Left ventricle myocardium inferior (tissue), 1 donor: Measurements from ENCODE around the gene MBOAT1. TPM values are rescaled to one million over a fixed set of nuclear protein-coding genes. Genes with fewer than 3 reads are reported as not detected.

Source experiments
- DNase-seq: peaks from one replicate; pipeline ENCODE4 v3.0.0-alpha.2; 2020
- H3K27ac ChIP-seq: fragments of 200-600 bp; replicated peaks from 2 replicates; pipeline ENCODE4 v1.8.0; 2021
- H3K27me3 ChIP-seq: fragments of 200-600 bp; 2 replicates; pipeline ENCODE4 v1.8.0; 2021; ENCODE audit warnings: low read depth
- H3K36me3 ChIP-seq: fragments of 200-600 bp; 2 replicates; pipeline ENCODE4 v1.8.0; 2021
- H3K4me1 ChIP-seq: fragments of 200-600 bp; 2 replicates; pipeline ENCODE4 v1.8.0; 2021
- H3K4me3 ChIP-seq: fragments of 200-600 bp; 2 replicates; pipeline ENCODE4 v1.8.0; 2021; ENCODE audit warnings: mild to moderate bottlenecking, moderate library complexity
- H3K9me3 ChIP-seq: fragments of 200-600 bp; replicated peaks from 2 replicates; pipeline ENCODE4 v1.8.0; 2021
- intact Hi-C: fragments of 100-400 bp; cut with micrococcal nuclease; formaldehyde crosslinking; loops from one replicate; pipeline ENCODE4 v1.11.0; 2022
- total RNA-seq: library from RNA; stranded (reverse); fragmentation: NEBNext Ultra II Directional; extraction: Animal tissue kit (Norgen Biotek cat#: 25700); gene quantifications from one replicate; pipeline ENCODE4 v1.2.1, GENCODE V29; 2021
- TF ChIP-seq, protein P1 (sequence below): fragments of 200-600 bp; IDR thresholded peaks from 2 replicates; pipeline ENCODE4 v1.8.0; 2021; ENCODE audit warnings: antibody characterized with exemption, mild to moderate bottlenecking, borderline replicate concordance
- donor health status: DM: no; HTN: yes; CAD: no; lungs with severe emphysema.

MBOAT1 gene
- total RNA-seq, 1 donor from 2014 or later: 5.6 TPM

DNA sequence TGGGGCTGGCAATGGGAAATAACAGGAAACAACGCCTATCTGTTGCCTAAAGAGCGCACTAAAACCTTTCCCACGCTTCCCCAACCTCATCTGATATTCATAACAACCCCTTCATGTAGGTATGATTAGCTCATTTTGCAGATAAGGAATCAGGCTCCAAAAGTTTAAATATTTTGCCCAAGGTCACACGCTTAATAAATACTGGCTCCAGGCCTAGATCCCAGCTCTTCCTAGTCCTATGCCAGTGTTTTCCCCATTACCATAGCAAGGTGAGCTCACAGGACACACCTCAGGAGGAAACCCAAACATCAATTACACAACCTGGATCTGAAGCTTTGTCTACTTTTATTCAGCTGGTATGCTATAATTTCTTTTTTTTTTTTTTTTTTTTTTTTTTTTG, 19.6 kb downstream of the MBOAT1 start:
- DNase-seq: no peak
- no peak overlapping the region for H3K4me3 ChIP-seq

GRCh38 chr6:20191992-20192391, 20.3 kb downstream of the MBOAT1 start:
- intact Hi-C loops: no loop called here
- TF ChIP-seq, protein P1, sequence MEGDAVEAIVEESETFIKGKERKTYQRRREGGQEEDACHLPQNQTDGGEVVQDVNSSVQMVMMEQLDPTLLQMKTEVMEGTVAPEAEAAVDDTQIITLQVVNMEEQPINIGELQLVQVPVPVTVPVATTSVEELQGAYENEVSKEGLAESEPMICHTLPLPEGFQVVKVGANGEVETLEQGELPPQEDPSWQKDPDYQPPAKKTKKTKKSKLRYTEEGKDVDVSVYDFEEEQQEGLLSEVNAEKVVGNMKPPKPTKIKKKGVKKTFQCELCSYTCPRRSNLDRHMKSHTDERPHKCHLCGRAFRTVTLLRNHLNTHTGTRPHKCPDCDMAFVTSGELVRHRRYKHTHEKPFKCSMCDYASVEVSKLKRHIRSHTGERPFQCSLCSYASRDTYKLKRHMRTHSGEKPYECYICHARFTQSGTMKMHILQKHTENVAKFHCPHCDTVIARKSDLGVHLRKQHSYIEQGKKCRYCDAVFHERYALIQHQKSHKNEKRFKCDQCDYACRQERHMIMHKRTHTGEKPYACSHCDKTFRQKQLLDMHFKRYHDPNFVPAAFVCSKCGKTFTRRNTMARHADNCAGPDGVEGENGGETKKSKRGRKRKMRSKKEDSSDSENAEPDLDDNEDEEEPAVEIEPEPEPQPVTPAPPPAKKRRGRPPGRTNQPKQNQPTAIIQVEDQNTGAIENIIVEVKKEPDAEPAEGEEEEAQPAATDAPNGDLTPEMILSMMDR: no peak

More for the DNA sequence above, 19.6 kb downstream of the MBOAT1 start:
- peaks cover 4% of the 10 kb centered on the region for H3K36me3 ChIP-seq
- H3K4me1 ChIP-seq: peaks cover 26% of the 10 kb centered on the region
- peaks cover 7% of the 10 kb centered on the region for H3K9me3 ChIP-seq
- TF ChIP-seq, protein P1: no peak
- H3K27me3 ChIP-seq: no peaks in the 10 kb centered on the region
- intact Hi-C loops: no loop called here
- no peak overlapping the region for H3K27ac ChIP-seq

DNA sequence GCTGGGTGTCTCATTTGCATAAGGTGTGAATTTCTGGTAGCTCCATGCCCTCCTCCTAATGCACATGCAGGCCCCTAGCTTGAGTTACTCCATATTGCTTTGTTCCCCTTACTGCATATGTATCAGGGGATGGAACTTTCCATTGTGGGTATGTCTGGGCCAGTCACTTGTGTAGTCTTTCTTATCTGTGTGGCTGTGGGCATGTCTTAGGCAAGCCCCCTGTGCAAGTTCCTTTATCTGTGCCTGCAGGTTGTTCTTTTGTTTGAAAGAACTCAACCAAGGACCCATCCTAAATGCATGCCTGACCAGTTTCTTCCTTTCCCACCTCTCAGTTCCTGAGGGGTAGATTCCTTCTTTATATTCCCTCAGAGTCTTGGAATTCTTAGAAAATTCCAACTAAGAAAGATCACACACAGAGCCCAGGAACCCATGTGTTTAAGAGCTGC, 23.6 kb downstream of the MBOAT1 start:
- H3K4me3 ChIP-seq: no peak overlapping the region
- intact Hi-C loops: no loop called here
- H3K4me1 ChIP-seq: peaks cover 17% of the 10 kb centered on the region
- no peaks in the 10 kb centered on the region for H3K27me3 ChIP-seq
- no peak for DNase-seq
- H3K27ac ChIP-seq: no peak overlapping the region
- peaks cover 7% of the 10 kb centered on the region for H3K9me3 ChIP-seq
- peaks cover 17% of the 10 kb centered on the region for H3K36me3 ChIP-seq
- TF ChIP-seq, protein P1: no peak

More at GRCh38 chr6:20191992-20192391, 20.3 kb downstream of the MBOAT1 start:
- H3K9me3 ChIP-seq: peaks cover 7% of the 10 kb centered on the region
- peaks cover 26% of the 10 kb centered on the region for H3K4me1 ChIP-seq
- no peak overlapping the region for H3K27ac ChIP-seq
- no peak for DNase-seq
- H3K4me3 ChIP-seq: no peak overlapping the region
- no peaks in the 10 kb centered on the region for H3K27me3 ChIP-seq
- H3K36me3 ChIP-seq: peaks cover 4% of the 10 kb centered on the region

DNA sequence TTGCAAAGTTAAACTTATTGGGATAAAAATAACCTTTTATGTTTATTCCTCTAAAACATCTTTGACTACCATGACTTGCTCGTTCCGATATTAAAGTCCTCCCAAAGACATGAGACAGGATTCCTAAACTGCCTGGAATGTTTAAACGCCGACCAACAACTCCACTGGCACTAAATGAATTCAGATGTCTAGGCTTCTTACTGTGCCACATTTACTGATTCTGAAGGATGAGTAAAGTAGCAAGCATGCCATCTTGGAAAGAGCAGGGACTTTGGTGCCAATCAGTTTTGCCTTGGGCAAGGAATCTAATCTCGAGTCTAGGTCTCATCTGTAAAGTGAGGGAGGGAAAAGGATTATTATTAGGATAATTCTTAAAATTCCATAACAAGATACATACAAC, 25.3 kb downstream of the MBOAT1 start:
- no peak overlapping the region for H3K4me3 ChIP-seq
- peaks cover 17% of the 10 kb centered on the region for H3K36me3 ChIP-seq
- no peak overlapping the region for H3K27ac ChIP-seq

DNA sequence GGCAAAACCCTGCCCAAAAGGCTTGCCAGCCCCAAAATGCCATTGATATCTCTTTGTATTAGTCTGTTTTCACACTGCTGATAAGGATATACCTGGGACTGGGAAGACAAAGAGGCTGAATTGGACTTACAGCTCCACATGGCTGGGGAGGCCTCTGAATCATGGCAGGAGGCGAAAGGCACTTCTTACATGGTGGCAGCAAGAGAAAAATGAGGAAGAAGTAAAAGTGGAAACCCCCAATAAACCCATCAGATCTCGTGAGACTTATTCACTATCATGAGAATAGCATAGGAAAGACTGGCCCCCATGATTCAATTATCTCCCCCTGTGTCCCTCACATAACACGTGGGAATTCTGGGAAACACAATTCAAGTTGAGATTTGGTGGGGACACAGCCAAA, 28.6 kb downstream of the MBOAT1 start:
- Histone ChIP-seq H3K4me3 (no peak overlapping the region), H3K27ac (peak overlapping the region; percentile 72), H3K27me3 (no peaks in the 10 kb centered on the region), H3K36me3 (peaks cover 17% of the 10 kb centered on the region), H3K4me1 (peaks cover 38% of the 10 kb centered on the region), H3K9me3 (peaks cover 15% of the 10 kb centered on the region)
- intact Hi-C loops: no loop called here
- TF ChIP-seq, protein P1: no peak
- no peak for DNase-seq

More for the DNA sequence above, 25.3 kb downstream of the MBOAT1 start:
- intact Hi-C loops: no loop called here
- DNase-seq: no peak
- H3K4me1 ChIP-seq: peaks cover 26% of the 10 kb centered on the region
- H3K9me3 ChIP-seq: peaks cover 13% of the 10 kb centered on the region
- TF ChIP-seq, protein P1: no peak
- H3K27me3 ChIP-seq: no peaks in the 10 kb centered on the region
